OCI-LY3 (cell line): ENCODE measurements around the gene ASCC3.

Experiments
- H2AFZ ChIP-seq: fragments of 200-600, 300-600 bp; shearing (Covaris generic); 2 replicates; pipeline ENCODE4 v1.6.0; 2014; ENCODE audit warnings: antibody characterized with exemption, low read depth, low read length
- H3K27ac ChIP-seq: fragments of 200-600, 300-600 bp; sonication (generic); 2 replicates; pipeline ENCODE4 v1.5.1; 2014; ENCODE audit warnings: mild to moderate bottlenecking, low read length, moderate library complexity, mixed read lengths
- H3K27me3 ChIP-seq: fragments of 200-600, 300-600 bp; sonication (generic); 2 replicates; pipeline ENCODE4 v1.6.1; 2014; ENCODE audit warnings: low read depth, low read length, mixed read lengths
- H3K36me3 ChIP-seq: fragments of 200-600, 300-600 bp; sonication (generic); replicated peaks from 2 replicates; pipeline ENCODE3; 2014; ENCODE audit warnings: low read depth, low read length, mixed read lengths
- H3K4me1 ChIP-seq: fragments of 300-600, 200-600 bp; sonication (generic); 2 replicates; pipeline ENCODE4 v1.6.1; 2014; ENCODE audit warnings: low read length, mixed read lengths
- H3K4me2 ChIP-seq: fragments of 200-600, 300-600 bp; sonication (generic); 2 replicates; pipeline ENCODE4 v1.6.1; 2014; ENCODE audit warnings: low read length, mixed read lengths
- H3K4me3 ChIP-seq: fragments of 300-600, 200-600 bp; sonication (generic); 2 replicates; pipeline ENCODE4 v1.5.1; 2014; ENCODE audit warnings: antibody characterized with exemption, mild to moderate bottlenecking, low read length, moderate library complexity
- H3K79me2 ChIP-seq: fragments of 300-600, 200-600 bp; shearing (Covaris generic); 2 replicates; pipeline ENCODE4 v1.6.1; 2014; ENCODE audit warnings: mild to moderate bottlenecking, low read length, mixed read lengths
- H3K9ac ChIP-seq: fragments of 300-600, 200-600 bp; shearing (Covaris generic); 2 replicates; pipeline ENCODE4 v1.6.0; 2014; ENCODE audit warnings: mild to moderate bottlenecking, low read length, moderate library complexity
- H3K9me3 ChIP-seq: fragments of 200-600, 300-600 bp; shearing (Covaris generic); 2 replicates; pipeline ENCODE4 v1.6.1; 2014; ENCODE audit warnings: low read length, mixed read lengths; ENCODE audit not compliant: insufficient read depth
- H4K20me1 ChIP-seq: fragments of 200-600, 300-600 bp; sonication (generic); 2 replicates; pipeline ENCODE4 v1.6.1; 2016; ENCODE audit warnings: low read length, mixed read lengths; ENCODE audit not compliant: insufficient read depth
- CTCF ChIP-seq: fragments of 200-600, 300-600 bp; sonication (generic); IDR thresholded peaks from 2 replicates; pipeline ENCODE4 v1.5.1; 2014; ENCODE audit warnings: antibody characterized with exemption, low read length, low read depth
- EZH2phosphoT487 ChIP-seq: fragments of 200-600 bp; shearing (Covaris generic); IDR thresholded peaks from 2 replicates; pipeline ENCODE4 v1.6.1; 2018; ENCODE audit warnings: antibody characterized with exemption, mixed run types, low read depth

ASCC3 gene

GRCh38 chr6:100706491-100706890 is 174.6 kb downstream of the ASCC3 start:
- TF ChIP-seq EZH2phosphoT487 (no peak), CTCF (no peak)
- Histone ChIP-seq H3K9me3 (no peaks in the 10 kb centered on the region), H3K27ac (no peak overlapping the region), H3K4me2 (no peak overlapping the region), H3K9ac (no peak overlapping the region), H3K4me3 (no peak overlapping the region), H2AFZ (no peak overlapping the region), H3K4me1 (no peaks in the 10 kb centered on the region), H3K79me2 (no peaks in the 10 kb centered on the region), H4K20me1 (no peaks in the 10 kb centered on the region), H3K36me3 (peaks cover 5% of the 10 kb centered on the region), H3K27me3 (no peaks in the 10 kb centered on the region)

GRCh38 chr6:100704961-100705360 is 176.2 kb downstream of the ASCC3 start:
- Histone ChIP-seq H3K4me1 (no peaks in the 10 kb centered on the region), H4K20me1 (no peaks in the 10 kb centered on the region), H3K79me2 (no peaks in the 10 kb centered on the region), H3K4me3 (no peak overlapping the region), H3K9me3 (no peaks in the 10 kb centered on the region), H3K4me2 (no peak overlapping the region), H3K27me3 (no peaks in the 10 kb centered on the region), H3K36me3 (peaks cover 5% of the 10 kb centered on the region), H3K27ac (no peak overlapping the region), H2AFZ (no peak overlapping the region), H3K9ac (no peak overlapping the region)
- TF ChIP-seq EZH2phosphoT487: no peak
- no peak for TF ChIP-seq CTCF

- Histone ChIP-seq H2AFZ (no peak overlapping the region), H3K27me3 (no peaks in the 10 kb centered on the region), H3K4me2 (no peak overlapping the region), H3K4me3 (no peak overlapping the region), H4K20me1 (no peaks in the 10 kb centered on the region), H3K79me2 (no peaks in the 10 kb centered on the region), H3K9me3 (no peaks in the 10 kb centered on the region), H3K27ac (no peak overlapping the region), H3K9ac (no peak overlapping the region), H3K4me1 (no peaks in the 10 kb centered on the region), H3K36me3 (peaks cover 5% of the 10 kb centered on the region)
- no peak for TF ChIP-seq EZH2phosphoT487
- no peak for TF ChIP-seq CTCF
Measured at GRCh38 chr6:100701728-100702127, 179.4 kb downstream of the ASCC3 start.

GRCh38 chr6:100700009-100700408 is 181.1 kb downstream of the ASCC3 start:
- Histone ChIP-seq H3K27me3 (no peaks in the 10 kb centered on the region), H3K79me2 (no peaks in the 10 kb centered on the region), H3K9me3 (no peaks in the 10 kb centered on the region), H3K36me3 (peaks cover 5% of the 10 kb centered on the region), H3K4me1 (no peaks in the 10 kb centered on the region), H3K27ac (no peak overlapping the region), H3K9ac (no peak overlapping the region), H2AFZ (no peak overlapping the region), H4K20me1 (no peaks in the 10 kb centered on the region), H3K4me2 (no peak overlapping the region), H3K4me3 (no peak overlapping the region)
- TF ChIP-seq EZH2phosphoT487 (no peak), CTCF (no peak)
